ENCODE data around the gene IGF2R.
"Not testable (repeated sequence)": the region's sequence is repeated elsewhere in the genome, so short reads cannot be mapped to it uniquely, and the experiment has no call there.

Gene IGF2R

GRCh38 chr6:160000280-160000704, 31.4 kb downstream of the IGF2R start:
- DNase-seq: no peak

GRCh38 chr6:160000893-160001427, 32.1 kb downstream of the IGF2R start:
- DNase-seq: not testable (repeated sequence)

GRCh38 chr6:160002882-160003281, 34.0 kb downstream of the IGF2R start:
- DNase-seq: no peak

- no peak for DNase-seq
Observed at GRCh38 chr6:160004018-160004417, 35.1 kb downstream of the IGF2R start.

GRCh38 chr6:160004419-160005175, 35.7 kb downstream of the IGF2R start:
- no peak for DNase-seq

GRCh38 chr6:160005211-160005610, 36.3 kb downstream of the IGF2R start:
- DNase-seq: no peak

GRCh38 chr6:160005861-160006540, 37.1 kb downstream of the IGF2R start:
- no peak for DNase-seq

GRCh38 chr6:160007145-160007544, 38.3 kb downstream of the IGF2R start:
- no peak for DNase-seq

- no peak for DNase-seq
Observed at GRCh38 chr6:160007611-160008010, 38.7 kb downstream of the IGF2R start.

- no peak for DNase-seq
Observed at GRCh38 chr6:160010067-160010466, 41.2 kb downstream of the IGF2R start.

- no peak for DNase-seq
Observed at GRCh38 chr6:160013987-160014868, 45.3 kb downstream of the IGF2R start.

GRCh38 chr6:160014869-160015182, 45.9 kb downstream of the IGF2R start:
- DNase-seq: no peak

GRCh38 chr6:160015778-160016684, 47.1 kb downstream of the IGF2R start:
- DNase-seq: no peak

- DNase-seq: no peak
Observed at GRCh38 chr6:160022101-160022500, 53.2 kb downstream of the IGF2R start.

GRCh38 chr6:160022793-160023192, 53.9 kb downstream of the IGF2R start:
- DNase-seq: no peak

GRCh38 chr6:160024152-160024551, 55.3 kb downstream of the IGF2R start:
- no peak for DNase-seq

GRCh38 chr6:160027076-160027475, 58.2 kb downstream of the IGF2R start:
- DNase-seq: no peak

GRCh38 chr6:160027931-160028330, 59.0 kb downstream of the IGF2R start:
- DNase-seq: no peak

GRCh38 chr6:160028487-160029275, 59.8 kb downstream of the IGF2R start:
- DNase-seq: no peak

GRCh38 chr6:160029525-160029924, 60.6 kb downstream of the IGF2R start:
- no peak for DNase-seq

GRCh38 chr6:160030103-160030502, 61.2 kb downstream of the IGF2R start:
- peak; percentile 44 for DNase-seq
